KG1 (cell line): ENCODE data around the gene KCNN2.
"Not testable (repeated sequence)": the region's sequence is repeated elsewhere in the genome, so short reads cannot be mapped to it uniquely, and the experiment has no call there.

Experiments
- DNase-seq: peaks from one replicate; lab custom pipeline; 2025; lab: John Stamatoyannopoulos, UW

KCNN2 gene

DNA sequence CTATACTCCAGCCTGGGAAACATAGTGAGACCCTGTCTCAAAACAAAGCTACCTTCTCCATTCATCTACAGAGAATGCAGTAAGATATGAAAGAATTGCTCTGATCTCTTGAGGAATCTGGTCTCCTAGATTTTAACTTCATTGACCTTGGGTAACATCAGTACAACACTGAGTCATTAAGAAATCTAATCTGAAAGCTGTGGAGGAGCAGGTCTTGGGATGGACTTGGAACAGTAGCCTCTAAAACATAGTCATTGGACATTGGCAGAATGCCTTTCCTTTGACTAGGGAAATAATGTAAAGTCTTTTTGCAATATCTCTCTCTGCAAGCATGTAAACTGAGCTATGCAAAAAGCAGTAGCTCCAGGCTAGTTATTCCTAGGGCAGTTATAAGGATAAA lies 58.1 kb downstream of the KCNN2 start:
- no peak for DNase-seq

GRCh38 chr5:114427204-114427603 lies 65.3 kb downstream of the KCNN2 start:
- DNase-seq: no peak

DNA sequence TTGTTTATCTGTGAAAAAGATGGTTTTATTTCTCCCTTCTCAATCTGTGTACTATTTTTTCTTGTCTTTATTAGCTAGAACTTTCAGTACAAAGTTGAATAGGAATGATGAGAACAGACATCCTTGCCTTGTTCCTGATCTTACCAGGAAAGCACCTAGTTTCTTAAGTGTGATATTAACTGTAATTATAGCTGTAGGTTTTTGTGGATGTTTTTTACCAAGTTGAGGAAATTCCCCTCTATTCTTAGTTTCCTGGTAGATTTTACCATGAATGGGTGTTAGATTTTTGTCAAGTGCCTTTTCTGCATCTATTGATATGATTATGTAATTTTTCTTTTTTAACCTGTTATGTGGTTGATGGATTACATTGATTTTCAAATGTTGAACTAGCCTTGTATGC lies 68.7 kb downstream of the KCNN2 start:
- DNase-seq: no peak

GRCh38 chr5:114432684-114433083 lies 70.8 kb downstream of the KCNN2 start:
- DNase-seq: not testable (repeated sequence)

DNA sequence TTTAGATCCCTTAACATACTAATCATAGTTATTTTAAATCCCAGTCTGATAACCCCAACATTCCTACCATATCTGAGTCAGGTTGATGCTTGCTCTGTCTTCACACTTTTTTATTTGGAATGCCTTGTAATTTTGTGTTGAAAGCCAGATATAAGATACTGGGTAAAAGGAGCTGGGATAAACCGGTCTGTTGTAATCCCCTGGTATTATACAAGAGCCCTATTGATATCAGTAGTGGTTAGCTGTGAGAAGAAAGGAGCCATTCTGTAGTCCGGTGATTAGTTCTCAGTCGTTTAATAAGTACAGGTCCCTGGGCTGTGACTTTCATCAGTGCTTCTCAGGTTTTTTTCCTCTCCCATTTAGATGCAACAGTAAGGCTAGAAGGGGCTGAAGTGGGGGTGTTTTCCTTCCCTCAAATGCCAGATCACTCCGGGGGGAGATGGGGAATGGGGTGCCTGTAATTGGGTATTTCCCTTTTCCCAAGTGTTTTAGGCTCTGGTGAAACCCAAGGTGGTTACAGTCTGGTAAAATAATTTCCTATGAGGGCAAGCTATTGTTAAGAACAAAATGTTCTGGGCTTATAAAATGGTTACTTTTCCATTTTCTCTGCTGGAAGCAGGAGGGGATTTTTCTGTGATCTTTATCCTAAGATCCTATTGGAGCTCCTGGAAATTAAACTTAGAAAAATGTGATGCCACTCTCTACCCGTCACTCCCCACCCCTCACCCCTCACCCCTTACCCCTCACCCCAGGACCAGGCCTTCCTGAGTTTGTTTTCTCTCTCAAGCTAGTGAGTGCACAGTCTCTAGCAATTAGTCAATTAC lies 72.7 kb downstream of the KCNN2 start:
- DNase-seq: no peak

- DNase-seq: no peak
Observed at GRCh38 chr5:114435220-114435481, 73.3 kb downstream of the KCNN2 start.

- no peak for DNase-seq
Observed at GRCh38 chr5:114435885-114436299, 74.0 kb downstream of the KCNN2 start.

DNA sequence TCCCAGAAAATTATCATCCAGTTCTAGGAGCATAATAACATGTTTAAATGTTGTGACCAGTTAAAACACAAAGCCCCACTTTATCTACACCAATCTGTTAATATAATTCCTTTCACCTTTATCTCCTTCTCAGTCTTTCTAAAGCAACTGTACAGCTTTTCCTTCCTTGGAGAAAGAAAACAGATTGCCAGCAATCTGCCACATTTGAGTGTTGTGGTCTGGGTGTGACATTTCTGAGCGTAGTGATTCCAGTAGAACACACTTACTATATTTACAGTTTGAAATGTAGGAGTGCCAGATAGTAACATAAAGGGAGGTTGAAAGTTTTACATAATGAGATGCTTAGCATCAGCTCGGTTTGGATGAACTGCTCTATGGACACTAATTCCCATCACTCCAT lies 76.1 kb downstream of the KCNN2 start:
- DNase-seq: no peak

DNA sequence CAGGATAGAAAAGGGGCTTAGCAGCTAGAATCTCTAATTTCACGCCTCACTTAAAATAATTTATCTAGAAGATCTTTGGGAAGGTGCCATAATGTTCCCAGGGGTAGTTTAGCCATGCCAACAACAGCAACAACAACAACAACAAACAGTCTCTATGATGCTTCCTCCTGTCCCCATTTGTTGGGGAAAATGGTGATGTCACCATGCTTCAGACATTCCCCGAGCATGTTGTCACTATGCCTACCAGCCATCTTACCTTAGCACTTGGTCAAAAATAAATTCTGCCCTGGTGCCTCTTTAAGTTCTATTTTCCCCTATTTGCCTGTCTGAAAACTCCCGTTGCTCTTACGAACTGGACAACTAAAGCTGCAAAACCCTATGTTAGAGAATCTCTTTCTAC lies 76.6 kb downstream of the KCNN2 start:
- no peak for DNase-seq

- DNase-seq: no peak
Observed at GRCh38 chr5:114447084-114447773, 85.4 kb downstream of the KCNN2 start.

GRCh38 chr5:114448481-114448880 lies 86.6 kb downstream of the KCNN2 start:
- no peak for DNase-seq

DNA sequence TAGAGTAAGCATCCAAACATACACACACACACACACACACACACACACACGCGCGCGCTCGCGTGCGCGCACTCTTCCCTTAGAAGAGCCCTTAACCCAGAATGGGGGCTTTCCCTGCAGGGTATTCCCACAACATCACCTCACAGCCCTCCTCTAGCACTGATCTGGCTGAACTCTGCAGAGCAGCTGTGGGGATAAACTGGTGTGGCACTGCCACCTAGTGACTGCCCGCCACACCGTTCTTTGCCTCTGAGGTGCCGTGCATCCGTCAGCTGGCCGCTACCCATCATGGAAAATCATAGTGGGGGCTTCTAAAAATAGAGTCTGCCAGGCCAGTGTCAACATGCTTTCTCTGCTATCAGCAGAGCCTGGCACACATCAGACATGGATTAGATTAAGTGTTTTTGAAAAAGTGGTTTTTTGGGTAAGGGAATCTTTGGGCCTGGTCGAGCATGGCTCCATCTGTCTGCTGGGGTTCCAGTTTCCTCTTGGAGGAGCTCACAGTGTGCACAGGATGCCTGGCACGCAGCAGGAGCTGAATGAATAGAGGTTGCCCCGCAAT lies 88.1 kb downstream of the KCNN2 start:
- DNase-seq: no peak

DNA sequence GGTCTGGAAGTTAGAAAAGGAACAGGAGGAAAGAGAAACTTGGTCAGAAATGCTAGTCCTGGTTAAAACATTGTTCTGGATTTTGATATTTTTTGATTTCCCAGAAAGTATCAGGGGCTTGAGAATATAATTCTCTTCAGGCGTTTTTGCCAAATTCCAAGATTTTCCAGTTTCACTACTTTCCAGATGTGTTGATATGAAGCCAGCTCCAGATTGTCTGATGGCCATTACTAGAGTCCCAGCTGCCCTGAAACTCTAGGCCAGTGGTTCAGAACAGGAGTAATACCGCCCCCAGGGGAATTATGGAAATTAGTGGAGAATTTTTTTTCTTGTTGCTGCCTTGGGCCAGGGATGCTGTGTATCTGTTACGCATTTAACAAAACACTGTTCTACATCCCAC lies 88.6 kb downstream of the KCNN2 start:
- DNase-seq: no peak

GRCh38 chr5:114458726-114459125 lies 96.9 kb downstream of the KCNN2 start:
- no peak for DNase-seq

GRCh38 chr5:114467171-114467570 lies 105.3 kb downstream of the KCNN2 start:
- DNase-seq: no peak

DNA sequence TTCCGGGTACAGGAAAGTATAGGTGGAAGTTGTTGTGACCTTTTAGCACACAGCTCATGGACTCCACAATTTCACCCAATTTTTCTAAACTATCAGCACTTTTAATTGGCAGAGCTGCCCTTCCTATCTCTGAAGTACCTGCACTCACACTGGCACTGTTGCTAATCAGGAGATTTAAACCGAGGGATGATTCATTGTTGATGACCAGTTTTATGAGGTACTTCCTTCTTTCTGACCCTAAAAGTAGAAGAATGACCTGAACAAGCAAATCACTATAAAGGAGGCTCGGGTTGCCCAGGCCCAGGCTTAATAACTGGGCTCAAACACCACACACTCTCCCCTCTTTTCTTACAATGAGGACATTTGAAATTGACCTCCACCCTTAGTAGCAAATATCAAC lies 105.9 kb downstream of the KCNN2 start:
- DNase-seq: no peak

GRCh38 chr5:114469372-114469771 lies 107.5 kb downstream of the KCNN2 start:
- no peak for DNase-seq

DNA sequence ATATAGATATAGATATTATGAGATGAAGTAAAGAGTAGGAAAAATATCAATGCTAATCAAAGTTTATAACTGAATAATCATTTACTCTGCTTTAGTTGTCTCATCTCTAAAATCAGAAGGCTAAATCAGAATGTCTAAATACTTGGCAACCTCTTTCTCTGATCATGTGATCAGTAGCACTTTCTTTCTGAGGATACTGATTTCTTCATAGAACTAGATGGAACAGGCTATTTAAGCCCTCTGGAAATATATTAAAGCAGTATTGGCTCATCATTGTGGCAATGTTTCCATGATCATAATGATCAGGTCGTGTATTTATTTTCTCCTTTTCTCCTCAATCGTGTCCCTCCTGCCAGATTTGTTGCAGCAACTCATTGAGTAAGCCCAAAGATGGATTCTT lies 109.7 kb downstream of the KCNN2 start:
- DNase-seq: no peak

- DNase-seq: no peak
Observed at GRCh38 chr5:114473541-114473940, 111.7 kb downstream of the KCNN2 start.

GRCh38 chr5:114477816-114478334 lies 116.0 kb downstream of the KCNN2 start:
- no peak for DNase-seq

- DNase-seq: no peak
Observed at GRCh38 chr5:114500756-114501155, 138.9 kb downstream of the KCNN2 start.

DNA sequence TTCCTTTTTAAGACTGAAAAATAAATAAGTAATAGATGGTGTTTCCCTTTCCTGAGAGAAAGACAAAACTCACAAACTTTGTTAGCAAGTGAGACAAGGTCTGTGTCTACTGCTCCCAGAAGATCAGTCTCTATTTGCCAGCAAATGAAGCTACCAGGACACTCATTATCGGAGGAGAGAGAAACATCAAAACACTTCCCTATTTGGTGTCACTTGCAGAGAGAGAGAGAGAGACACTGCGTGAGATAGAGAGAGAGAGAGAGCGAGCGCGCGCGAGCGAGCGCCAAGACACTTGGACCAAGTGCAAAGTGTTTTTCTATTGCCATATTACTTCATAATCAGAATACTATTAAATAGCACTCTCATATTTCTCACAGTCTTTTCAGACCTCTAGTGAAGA lies 142.7 kb downstream of the KCNN2 start:
- no peak for DNase-seq

DNA sequence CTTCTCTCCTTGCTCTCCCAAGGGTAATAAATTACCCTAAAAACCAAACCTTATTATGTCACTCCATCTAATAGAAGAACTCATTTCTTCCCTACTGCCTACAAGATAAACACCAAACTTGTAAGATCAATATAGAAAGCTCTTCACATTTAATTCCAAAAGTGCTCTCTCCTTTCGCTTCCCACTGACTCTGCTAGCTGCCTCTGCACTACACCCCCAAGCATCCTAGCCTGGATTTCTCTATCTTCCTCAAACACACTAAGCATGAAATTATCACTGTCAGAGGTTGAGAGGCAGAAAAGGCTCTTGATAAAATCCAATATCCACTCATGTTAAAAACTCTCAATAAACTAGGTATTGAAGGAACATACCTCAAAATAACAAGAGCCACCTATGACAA lies 162.4 kb downstream of the KCNN2 start:
- no peak for DNase-seq
